ENCODE measurements around the gene RAB7A.

Gene RAB7A

GRCh38 chr3:128858167-128858566 lies 132.2 kb downstream of the RAB7A start:
- DNase-seq = no peak

GRCh38 chr3:128859630-128860029 lies 133.6 kb downstream of the RAB7A start:
- DNase-seq = no peak

GRCh38 chr3:128861491-128861890 lies 135.5 kb downstream of the RAB7A start:
- DNase-seq = no peak

- DNase-seq = no peak
Measured at GRCh38 chr3:128863560-128863959, 137.6 kb downstream of the RAB7A start.

All from CD4-positive, alpha-beta T cell treated with Interleukin-12 subunit alpha and Interleukin-12 subunit beta, for 1 hour (primary cell).